Gastroesophageal sphincter (tissue), 3 donors: ENCODE measurements around the gene SCLY.

Experiments used
- CTCF ChIP-seq, 4 experiments: fragments of 200-600 bp in 2 of 4; fragments of 450-650 bp in 2 of 4; sonication (generic) in 1 of 4; IDR thresholded peaks; one replicate each; pipeline ENCODE4 v1.5.1; 2017 to 2019; ENCODE audit warnings: antibody characterized with exemption in 4 of 4, mild to moderate bottlenecking in 2 of 4, moderate library complexity in 2 of 4
- POLR2AphosphoS5 ChIP-seq: sonication (generic); formaldehyde crosslinking; IDR thresholded peaks from one replicate; pipeline ENCODE4 v1.6.1; 2017; ENCODE audit warnings: antibody characterized with exemption

GRCh38 chr2:238146884-238147544 lies 86.2 kb downstream of the SCLY start:
- TF ChIP-seq CTCF (IDR thresholded peaks at IDR 0.05) (no peak), POLR2AphosphoS5 (no peak)
